ENCODE measurements around the gene ARHGAP27. TPM values are rescaled to one million over a fixed set of nuclear protein-coding genes. Genes with fewer than 3 reads are reported as not detected.
"Not testable (repeated sequence)": the region's sequence is repeated elsewhere in the genome, so short reads cannot be mapped to it uniquely, and the experiment has no call there.

ARHGAP27 gene
- 100 TPM for total RNA-seq

GRCh38 chr17:45432405-45433158 is at the start of gene ARHGAP27:
ARHGAP27 (minus strand) TSS chr17:45432870; CDS start chr17:45430279, 2,591 bp downstream.
- peak; percentile 77 for DNase-seq (ENCODE audit: low spot score)

- not testable (repeated sequence) for DNase-seq (ENCODE audit: low spot score)
These were observed 49.6 kb upstream of the ARHGAP27 start for GRCh38 chr17:45482317-45482716.

- not testable (repeated sequence) for DNase-seq (ENCODE audit: low spot score)
These were observed 42.8 kb upstream of the ARHGAP27 start for GRCh38 chr17:45475436-45475835.

GRCh38 chr17:45472249-45472648 is 39.6 kb upstream of the ARHGAP27 start:
- DNase-seq (ENCODE audit: low spot score): not testable (repeated sequence)

DNA sequence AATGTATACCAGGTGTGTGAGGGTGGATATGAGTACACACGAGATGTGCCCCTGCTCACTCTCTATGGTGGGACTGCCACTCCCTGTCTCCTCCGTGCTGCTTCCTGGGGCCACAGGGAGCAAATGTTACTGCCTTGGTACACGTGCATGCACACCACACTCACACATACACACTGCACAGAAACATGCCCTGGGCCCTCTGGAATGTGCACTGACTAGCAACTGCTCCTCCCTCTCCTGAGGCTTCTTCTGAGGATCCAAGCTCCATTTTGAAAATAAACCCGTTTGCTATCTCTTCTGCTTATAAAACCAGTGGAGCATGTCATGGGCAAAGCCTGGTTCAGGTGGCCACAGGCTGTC is 36.5 kb upstream of the ARHGAP27 start:
- not testable (repeated sequence) for DNase-seq (ENCODE audit: low spot score)

- not testable (repeated sequence) for DNase-seq (ENCODE audit: low spot score)
These were observed 35.9 kb upstream of the ARHGAP27 start for GRCh38 chr17:45468293-45469203.

GRCh38 chr17:45461524-45462327 is 29.1 kb upstream of the ARHGAP27 start:
- DNase-seq (ENCODE audit: low spot score): peak; percentile 65

DNA sequence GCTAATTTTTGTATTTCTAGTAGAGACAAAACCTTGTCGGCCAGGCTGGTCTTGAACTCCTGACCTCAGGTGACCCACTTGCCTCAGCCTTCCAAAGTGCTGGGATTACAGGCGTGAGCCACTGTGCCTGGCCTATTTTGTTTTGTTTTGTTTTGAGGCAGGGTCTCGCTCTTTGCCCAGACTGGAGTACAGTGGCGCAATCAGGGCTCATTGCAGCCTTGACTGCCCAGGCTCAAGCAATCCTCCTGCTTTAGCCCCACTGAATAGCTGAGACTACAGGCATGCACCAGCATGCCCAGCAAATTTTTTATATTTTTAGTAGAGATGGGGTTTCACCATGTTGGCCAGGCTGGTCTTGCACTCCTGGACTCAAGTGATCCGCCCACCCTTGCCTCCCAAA is 27.8 kb upstream of the ARHGAP27 start:
- not testable (repeated sequence) for DNase-seq (ENCODE audit: low spot score)

DNA sequence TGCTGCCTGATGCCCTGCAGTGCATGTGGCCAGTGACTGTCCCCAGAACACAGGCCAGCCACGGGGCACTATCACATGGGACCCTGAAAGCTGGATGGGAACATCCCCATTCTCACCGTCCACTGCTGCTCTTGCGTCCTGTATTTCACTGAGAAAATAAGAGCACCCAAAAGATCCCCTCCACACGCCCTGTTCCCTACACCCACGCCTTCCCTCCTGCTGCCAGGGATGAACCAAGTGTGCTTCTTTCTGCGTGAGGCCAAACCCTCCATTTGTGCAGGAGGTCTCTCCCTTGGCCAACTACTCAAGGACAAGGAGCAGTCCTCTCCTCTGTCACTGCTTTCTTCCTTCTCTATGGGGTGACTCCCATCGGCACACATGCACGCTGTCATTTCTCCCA is 21.7 kb upstream of the ARHGAP27 start:
- not testable (repeated sequence) for DNase-seq (ENCODE audit: low spot score)

- not testable (repeated sequence) for DNase-seq (ENCODE audit: low spot score)
These were observed 21.1 kb upstream of the ARHGAP27 start for GRCh38 chr17:45453731-45454130.

DNA sequence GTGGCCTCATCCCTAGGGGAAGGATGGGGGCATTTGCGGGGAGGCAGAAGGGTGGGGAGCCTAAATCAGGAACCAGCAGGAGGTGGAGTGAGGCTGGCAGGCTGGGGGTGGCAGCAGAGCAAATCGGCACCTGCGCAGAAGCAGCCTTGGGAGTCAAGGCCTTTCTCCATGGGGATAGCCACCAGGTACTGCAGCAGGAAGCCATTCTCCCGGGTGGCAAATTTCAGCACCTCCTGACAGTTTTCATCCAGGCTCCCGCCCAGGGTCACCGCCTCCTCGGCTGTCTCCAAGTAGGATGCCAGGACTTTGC is 20.5 kb upstream of the ARHGAP27 start:
- DNase-seq (ENCODE audit: low spot score): not testable (repeated sequence)

DNA sequence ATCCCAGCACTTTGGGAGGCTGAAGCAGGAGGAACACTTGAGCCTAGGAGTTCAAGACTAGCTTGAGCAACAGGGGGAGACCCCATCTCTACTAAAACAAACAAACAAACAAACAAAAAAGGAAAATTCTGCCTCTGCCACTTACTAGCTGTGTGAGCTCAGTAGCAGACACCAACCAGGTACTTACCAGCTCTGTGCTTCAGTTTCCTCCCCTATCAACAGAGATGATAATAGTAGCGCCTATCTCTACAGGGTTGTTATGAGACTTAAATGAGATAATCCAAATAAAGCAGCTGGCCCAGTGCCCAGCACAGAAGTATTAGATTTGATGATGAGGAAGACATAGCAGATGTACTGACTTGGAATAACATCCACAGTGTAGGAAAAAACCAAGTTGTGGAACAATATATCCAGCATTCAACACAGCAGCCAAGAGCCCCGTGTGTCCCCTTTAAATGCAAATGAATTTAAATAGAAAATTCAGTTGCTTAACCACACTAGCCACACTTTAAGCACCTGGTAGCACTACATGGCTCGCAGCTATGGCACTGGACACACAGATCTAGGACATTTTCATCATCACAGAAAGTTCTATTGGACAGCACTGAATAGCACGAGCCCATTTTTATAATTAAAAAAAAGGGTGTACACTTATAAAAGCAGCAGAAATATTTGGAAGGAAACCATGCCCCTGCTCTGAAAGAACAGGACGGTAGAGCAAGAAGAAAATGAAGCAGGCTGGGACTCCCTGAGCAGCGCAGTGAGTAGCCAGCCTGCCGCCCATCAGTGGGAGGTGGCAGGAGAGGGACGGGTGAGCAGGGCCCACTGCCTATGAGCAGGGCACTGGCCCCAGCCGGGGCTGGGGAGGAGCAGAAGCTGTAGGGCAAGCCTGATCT is 19.9 kb upstream of the ARHGAP27 start:
- not testable (repeated sequence) for DNase-seq (ENCODE audit: low spot score)

DNA sequence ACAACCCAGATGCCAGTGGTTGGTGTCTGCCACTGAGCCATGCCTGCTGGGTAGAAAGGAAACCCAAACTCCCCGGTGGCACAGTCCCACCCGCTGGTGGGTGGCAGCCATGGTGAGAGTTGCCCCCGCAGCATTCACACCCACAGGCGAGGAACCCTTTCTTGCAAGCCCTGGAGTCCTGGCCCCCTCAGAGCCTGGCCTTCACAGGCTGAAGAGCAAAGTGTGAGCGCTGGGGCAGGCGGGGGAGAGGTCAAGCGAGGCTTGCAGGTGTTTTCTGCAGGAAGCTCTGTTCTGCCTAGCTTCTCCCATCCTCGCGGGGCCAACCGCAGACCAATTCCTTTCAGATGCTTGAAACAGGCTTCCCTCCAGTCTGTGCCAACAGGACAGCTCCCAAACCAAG is 19.0 kb upstream of the ARHGAP27 start:
- DNase-seq (ENCODE audit: low spot score): not testable (repeated sequence)

GRCh38 chr17:45451131-45451530 is 18.5 kb upstream of the ARHGAP27 start:
- DNase-seq (ENCODE audit: low spot score): no peak

DNA sequence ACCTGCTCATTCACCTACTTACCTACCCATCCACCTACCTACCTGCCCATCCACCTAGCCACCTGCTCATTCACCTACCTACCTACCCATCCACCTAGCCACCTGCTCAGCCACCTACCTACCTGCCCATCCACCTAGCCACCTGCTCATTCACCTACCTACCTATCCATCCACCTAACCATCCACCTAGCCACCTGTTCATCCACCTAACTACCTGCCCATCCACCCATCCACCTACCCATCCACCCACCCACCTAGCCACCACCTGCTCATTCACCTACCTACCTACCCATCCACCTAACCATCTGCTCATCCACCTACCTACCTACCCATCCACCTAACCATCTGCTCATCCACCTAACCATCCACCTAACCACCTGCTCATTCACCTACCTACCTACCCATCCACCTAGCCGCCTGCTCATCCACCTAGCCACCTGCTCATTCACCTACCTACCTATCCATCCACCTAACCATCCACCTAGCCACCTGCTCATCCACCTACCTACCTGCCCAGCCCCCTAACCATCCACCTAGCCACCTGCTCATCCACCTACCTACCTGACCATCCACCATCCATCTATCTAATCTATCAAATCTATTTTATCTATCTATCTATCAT is 17.1 kb upstream of the ARHGAP27 start:
- peak; percentile 33 for DNase-seq (ENCODE audit: low spot score)

DNA sequence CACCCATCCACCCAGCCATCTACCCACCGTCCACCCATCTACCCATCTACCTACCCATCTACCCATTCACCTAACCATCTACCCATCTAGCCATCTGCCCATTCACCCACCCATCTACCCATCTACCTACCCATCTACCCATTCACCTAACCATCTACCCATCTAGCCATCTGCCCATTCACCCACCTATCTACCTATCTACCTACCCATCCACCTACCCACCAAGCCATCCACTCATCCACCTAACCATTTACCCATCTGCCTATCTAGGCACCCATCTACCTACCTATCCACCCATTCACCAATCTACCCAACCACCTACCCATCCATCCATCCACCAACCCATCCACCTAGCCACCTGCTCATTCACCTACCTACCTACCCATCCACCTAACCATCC is 16.6 kb upstream of the ARHGAP27 start:
- DNase-seq (ENCODE audit: low spot score): not testable (repeated sequence)

GRCh38 chr17:45448483-45448882 is 15.8 kb upstream of the ARHGAP27 start:
- DNase-seq (ENCODE audit: low spot score): not testable (repeated sequence)

DNA sequence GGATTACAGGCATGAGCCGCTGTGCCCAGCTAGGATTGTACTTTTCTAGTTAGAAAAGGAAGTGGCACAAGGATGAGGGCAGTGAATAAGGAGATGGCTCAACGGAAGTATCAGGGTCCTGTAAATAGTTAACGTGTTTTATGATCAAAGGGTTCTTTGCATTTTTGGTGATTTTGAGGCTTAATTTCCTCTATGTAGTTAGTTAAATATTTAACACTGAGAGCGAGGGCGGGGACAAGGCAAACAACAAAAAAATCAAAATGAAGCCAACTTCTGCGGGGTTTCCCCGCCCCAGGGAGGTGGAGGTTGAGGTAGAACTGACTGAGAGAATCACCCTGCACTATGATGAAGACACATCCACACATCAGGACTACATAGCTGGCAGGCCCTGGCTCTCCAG is 15.4 kb upstream of the ARHGAP27 start:
- not testable (repeated sequence) for DNase-seq (ENCODE audit: low spot score)

DNA sequence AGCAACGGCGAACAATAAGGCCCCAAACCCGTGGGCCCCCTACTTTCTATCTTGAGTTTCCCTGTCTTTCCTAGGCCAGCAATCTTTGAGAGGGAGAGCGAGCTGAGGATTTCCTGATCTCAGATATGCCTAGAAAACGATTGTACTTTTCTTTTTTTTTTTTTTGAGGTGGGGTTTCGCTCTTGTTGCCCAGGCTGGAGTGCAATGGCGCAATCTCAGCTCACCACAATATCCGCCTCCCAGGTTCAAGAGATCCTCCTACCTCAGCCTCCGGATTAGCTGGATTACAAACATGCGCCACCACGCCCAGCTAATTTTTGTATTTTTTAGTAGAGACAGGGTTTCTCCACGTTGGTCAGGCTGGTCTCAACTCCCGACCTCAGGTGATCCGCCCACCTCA is 15.0 kb upstream of the ARHGAP27 start:
- DNase-seq (ENCODE audit: low spot score): not testable (repeated sequence)

- DNase-seq (ENCODE audit: low spot score): not testable (repeated sequence)
These were observed 14.4 kb upstream of the ARHGAP27 start for GRCh38 chr17:45446872-45447625.

All from ureter (tissue), 1 donor.